ENCODE results near the gene COL3A1.

The COL3A1 gene

DNA sequence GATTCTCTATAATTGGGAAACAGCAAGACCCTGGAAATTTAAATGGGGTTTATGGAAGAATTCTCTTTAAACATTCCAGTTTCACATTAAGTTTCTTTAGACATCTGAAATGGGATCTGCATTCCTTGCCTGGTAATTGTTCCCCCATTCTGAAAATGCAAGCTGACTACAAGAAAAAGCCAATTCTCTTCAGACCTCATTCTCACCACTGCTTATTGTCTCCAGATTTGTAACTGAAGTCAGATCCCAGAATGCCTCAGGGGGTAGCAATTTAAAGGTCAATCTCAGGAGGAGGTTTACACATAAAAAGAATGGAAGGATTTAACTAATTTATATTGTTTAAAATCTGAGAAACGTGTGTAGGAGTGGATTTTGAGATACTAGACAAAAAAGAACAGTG is 41.2 kb downstream of the COL3A1 start:
- Histone ChIP-seq H3K4me2 (ENCODE audit: insufficient read depth, low read length) (no peak overlapping the region), H3K36me3 (ENCODE audit: insufficient read depth, low read length) (no peaks in the 10 kb centered on the region), H3K27ac (ENCODE audit: low read length) (no peak overlapping the region), H3K9me3 (ENCODE audit: insufficient read depth, low read length, severe bottlenecking) (no peaks in the 10 kb centered on the region), H3K79me2 (ENCODE audit: insufficient read depth, low read length) (no peaks in the 10 kb centered on the region), H4K20me1 (ENCODE audit: insufficient read depth, low read length) (no peaks in the 10 kb centered on the region), H3K9ac (ENCODE audit: low read depth, low read length) (no peak overlapping the region), H3K4me3 (ENCODE audit: low read depth in 1 of 2, low read length in 2 of 2) (no peak overlapping the region), H2AFZ (ENCODE audit: low read depth, low read length) (no peak overlapping the region), H3K4me1 (ENCODE audit: insufficient read depth, low read length) (no peaks in the 10 kb centered on the region), H3K27me3 (ENCODE audit: insufficient read depth, low read length, poor library complexity) (no peaks in the 10 kb centered on the region)
- no peak for ATAC-seq (ENCODE audit: insufficient read depth, low read depth)
- DNase-seq = no peak
- no peak for TF ChIP-seq EZH2 (IDR thresholded peaks at IDR 0.05; ENCODE audit: borderline replicate concordance, low read depth, low read length, severe bottlenecking)
- TF ChIP-seq, protein P1, sequence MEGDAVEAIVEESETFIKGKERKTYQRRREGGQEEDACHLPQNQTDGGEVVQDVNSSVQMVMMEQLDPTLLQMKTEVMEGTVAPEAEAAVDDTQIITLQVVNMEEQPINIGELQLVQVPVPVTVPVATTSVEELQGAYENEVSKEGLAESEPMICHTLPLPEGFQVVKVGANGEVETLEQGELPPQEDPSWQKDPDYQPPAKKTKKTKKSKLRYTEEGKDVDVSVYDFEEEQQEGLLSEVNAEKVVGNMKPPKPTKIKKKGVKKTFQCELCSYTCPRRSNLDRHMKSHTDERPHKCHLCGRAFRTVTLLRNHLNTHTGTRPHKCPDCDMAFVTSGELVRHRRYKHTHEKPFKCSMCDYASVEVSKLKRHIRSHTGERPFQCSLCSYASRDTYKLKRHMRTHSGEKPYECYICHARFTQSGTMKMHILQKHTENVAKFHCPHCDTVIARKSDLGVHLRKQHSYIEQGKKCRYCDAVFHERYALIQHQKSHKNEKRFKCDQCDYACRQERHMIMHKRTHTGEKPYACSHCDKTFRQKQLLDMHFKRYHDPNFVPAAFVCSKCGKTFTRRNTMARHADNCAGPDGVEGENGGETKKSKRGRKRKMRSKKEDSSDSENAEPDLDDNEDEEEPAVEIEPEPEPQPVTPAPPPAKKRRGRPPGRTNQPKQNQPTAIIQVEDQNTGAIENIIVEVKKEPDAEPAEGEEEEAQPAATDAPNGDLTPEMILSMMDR (IDR thresholded peaks at IDR 0.05; ENCODE audit: borderline replicate concordance, extremely low read depth, low read length, poor library complexity, severe bottlenecking) = no peak

DNA sequence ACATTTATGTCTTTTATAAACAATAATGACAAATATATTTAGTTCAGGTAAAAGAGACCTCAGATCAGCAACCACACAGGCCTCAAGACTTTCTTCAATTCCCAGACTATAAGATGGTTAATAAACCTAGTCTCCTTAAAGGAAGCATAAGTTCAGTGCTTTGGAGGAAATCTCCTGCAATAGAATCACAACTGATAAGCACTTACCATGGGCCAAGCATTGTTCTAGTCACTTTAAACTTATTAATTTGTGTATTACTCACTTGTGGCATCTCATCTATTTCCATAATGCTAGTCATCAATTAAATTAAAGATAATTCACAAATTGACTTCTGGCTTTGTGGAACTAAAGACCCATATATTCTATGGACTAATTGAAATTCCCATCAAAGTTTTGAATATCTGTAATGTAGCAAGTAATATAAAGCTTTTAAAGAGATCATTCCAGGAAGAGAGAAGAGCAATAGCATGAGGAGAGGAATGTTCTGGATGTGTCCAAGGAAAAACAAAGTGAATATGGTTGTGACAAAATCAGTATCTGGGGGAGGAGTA is 42.2 kb downstream of the COL3A1 start:
- H3K27me3 ChIP-seq (ENCODE audit: insufficient read depth, low read length, poor library complexity) = no peaks in the 10 kb centered on the region
- H3K4me3 ChIP-seq (ENCODE audit: low read depth in 1 of 2, low read length in 2 of 2) = no peak overlapping the region
- H3K4me2 ChIP-seq (ENCODE audit: insufficient read depth, low read length) = no peak overlapping the region
- H3K27ac ChIP-seq (ENCODE audit: low read length) = no peak overlapping the region
- no peak overlapping the region for H2AFZ ChIP-seq (ENCODE audit: low read depth, low read length)
- no peak for ATAC-seq (ENCODE audit: insufficient read depth, low read depth)
- TF ChIP-seq EZH2 (IDR thresholded peaks at IDR 0.05; ENCODE audit: borderline replicate concordance, low read depth, low read length, severe bottlenecking) = no peak
- TF ChIP-seq, protein P1 (IDR thresholded peaks at IDR 0.05; ENCODE audit: borderline replicate concordance, extremely low read depth, low read length, poor library complexity, severe bottlenecking) = no peak
- no peaks in the 10 kb centered on the region for H3K36me3 ChIP-seq (ENCODE audit: insufficient read depth, low read length)
- H3K79me2 ChIP-seq (ENCODE audit: insufficient read depth, low read length) = no peaks in the 10 kb centered on the region
- no peak for DNase-seq
- no peaks in the 10 kb centered on the region for H4K20me1 ChIP-seq (ENCODE audit: insufficient read depth, low read length)
- no peaks in the 10 kb centered on the region for H3K4me1 ChIP-seq (ENCODE audit: insufficient read depth, low read length)
- H3K9me3 ChIP-seq (ENCODE audit: insufficient read depth, low read length, severe bottlenecking) = no peaks in the 10 kb centered on the region
- H3K9ac ChIP-seq (ENCODE audit: low read depth, low read length) = no peak overlapping the region

DNA sequence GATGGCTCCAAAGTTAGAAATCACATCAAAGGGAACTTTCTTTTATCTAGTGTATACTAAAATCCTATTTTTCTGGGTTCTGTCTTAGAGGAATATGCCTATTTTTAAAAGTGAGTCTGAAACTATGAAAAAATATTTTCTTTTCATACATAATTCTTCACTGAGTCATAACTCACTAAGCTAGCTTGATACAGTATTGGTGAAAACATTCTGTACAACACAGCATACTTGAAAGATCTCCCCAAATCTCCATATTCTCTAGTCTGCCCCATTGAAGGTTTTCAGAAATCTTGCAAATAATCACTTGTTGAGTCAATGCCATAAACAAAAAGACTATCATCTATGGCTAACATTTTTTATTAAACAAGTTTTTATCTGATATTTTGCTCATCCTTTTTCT is 44.5 kb downstream of the COL3A1 start:
- no peaks in the 10 kb centered on the region for H3K36me3 ChIP-seq (ENCODE audit: insufficient read depth, low read length)
- H2AFZ ChIP-seq (ENCODE audit: low read depth, low read length) = no peak overlapping the region
- H3K79me2 ChIP-seq (ENCODE audit: insufficient read depth, low read length) = no peaks in the 10 kb centered on the region
- no peak overlapping the region for H3K9ac ChIP-seq (ENCODE audit: low read depth, low read length)
- H3K9me3 ChIP-seq (ENCODE audit: insufficient read depth, low read length, severe bottlenecking) = no peaks in the 10 kb centered on the region
- ATAC-seq (ENCODE audit: insufficient read depth, low read depth) (no peak), DNase-seq (no peak)
- H3K27me3 ChIP-seq (ENCODE audit: insufficient read depth, low read length, poor library complexity) = no peaks in the 10 kb centered on the region
- H4K20me1 ChIP-seq (ENCODE audit: insufficient read depth, low read length) = no peaks in the 10 kb centered on the region
- H3K4me3 ChIP-seq (ENCODE audit: low read depth in 1 of 2, low read length in 2 of 2) = no peak overlapping the region
- TF ChIP-seq, protein P1 (IDR thresholded peaks at IDR 0.05; ENCODE audit: borderline replicate concordance, extremely low read depth, low read length, poor library complexity, severe bottlenecking) = no peak
- no peak for TF ChIP-seq EZH2 (IDR thresholded peaks at IDR 0.05; ENCODE audit: borderline replicate concordance, low read depth, low read length, severe bottlenecking)
- H3K4me1 ChIP-seq (ENCODE audit: insufficient read depth, low read length) = no peaks in the 10 kb centered on the region
- H3K4me2 ChIP-seq (ENCODE audit: insufficient read depth, low read length) = no peak overlapping the region
- no peak overlapping the region for H3K27ac ChIP-seq (ENCODE audit: low read length)

DNA sequence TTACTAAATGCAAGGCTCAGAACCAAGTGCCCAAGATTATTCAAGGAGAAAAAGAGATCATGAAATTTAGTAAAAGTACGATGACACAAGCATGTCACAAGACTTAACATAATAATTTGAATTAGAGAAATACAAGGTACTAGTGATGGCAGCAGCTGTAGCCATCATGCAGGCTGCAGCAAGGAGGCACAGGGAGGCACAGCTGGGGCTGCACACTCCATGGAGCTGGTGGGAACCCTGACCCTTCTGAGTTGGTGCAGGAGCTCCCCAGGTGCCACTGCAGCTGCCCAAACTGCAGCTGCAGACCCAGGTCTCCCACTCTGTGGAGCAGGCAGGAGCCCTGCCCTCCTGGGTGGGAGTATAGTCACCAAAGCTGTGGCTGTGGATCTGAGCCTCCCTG is 46.0 kb downstream of the COL3A1 start:
- Histone ChIP-seq H3K4me2 (ENCODE audit: insufficient read depth, low read length) (no peak overlapping the region), H3K9me3 (ENCODE audit: insufficient read depth, low read length, severe bottlenecking) (no peaks in the 10 kb centered on the region), H3K79me2 (ENCODE audit: insufficient read depth, low read length) (no peaks in the 10 kb centered on the region), H3K27me3 (ENCODE audit: insufficient read depth, low read length, poor library complexity) (no peaks in the 10 kb centered on the region), H3K36me3 (ENCODE audit: insufficient read depth, low read length) (no peaks in the 10 kb centered on the region), H3K4me3 (ENCODE audit: low read depth in 1 of 2, low read length in 2 of 2) (no peak overlapping the region), H3K4me1 (ENCODE audit: insufficient read depth, low read length) (no peaks in the 10 kb centered on the region), H3K27ac (ENCODE audit: low read length) (no peak overlapping the region), H2AFZ (ENCODE audit: low read depth, low read length) (no peak overlapping the region), H3K9ac (ENCODE audit: low read depth, low read length) (no peak overlapping the region), H4K20me1 (ENCODE audit: insufficient read depth, low read length) (no peaks in the 10 kb centered on the region)
- TF ChIP-seq, protein P1 (IDR thresholded peaks at IDR 0.05; ENCODE audit: borderline replicate concordance, extremely low read depth, low read length, poor library complexity, severe bottlenecking) = no peak
- TF ChIP-seq EZH2 (IDR thresholded peaks at IDR 0.05; ENCODE audit: borderline replicate concordance, low read depth, low read length, severe bottlenecking) = no peak
- no peak for ATAC-seq (ENCODE audit: insufficient read depth, low read depth)
- no peak for DNase-seq

All from DND-41 (cell line).